Upper lobe of left lung (tissue), 4 donors: Measurements from ENCODE around the gene WNT2B.

Experiments
- EP300 ChIP-seq, 4 donors: sonication (generic); formaldehyde crosslinking; IDR thresholded peaks; one replicate each; pipeline ENCODE4 v1.5.1; 2017; ENCODE audit warnings: antibody characterized with exemption in 4 of 4, control low read depth in 2 of 4
- POLR2AphosphoS5 ChIP-seq, 2 donors: sonication (generic); formaldehyde crosslinking; IDR thresholded peaks; one replicate each; pipeline ENCODE4 v1.5.1; 2017; ENCODE audit warnings: antibody characterized with exemption in 2 of 2
- TF ChIP-seq, protein P1 (sequence below), 6 experiments: fragments of 450-650 bp in 4 of 6; fragments of 200-600 bp in 2 of 6; sonication (generic) in 2 of 6; IDR thresholded peaks; one replicate each; pipeline ENCODE4 v1.5.1; 2016 to 2019; ENCODE audit warnings: antibody characterized with exemption in 6 of 6

DNA sequence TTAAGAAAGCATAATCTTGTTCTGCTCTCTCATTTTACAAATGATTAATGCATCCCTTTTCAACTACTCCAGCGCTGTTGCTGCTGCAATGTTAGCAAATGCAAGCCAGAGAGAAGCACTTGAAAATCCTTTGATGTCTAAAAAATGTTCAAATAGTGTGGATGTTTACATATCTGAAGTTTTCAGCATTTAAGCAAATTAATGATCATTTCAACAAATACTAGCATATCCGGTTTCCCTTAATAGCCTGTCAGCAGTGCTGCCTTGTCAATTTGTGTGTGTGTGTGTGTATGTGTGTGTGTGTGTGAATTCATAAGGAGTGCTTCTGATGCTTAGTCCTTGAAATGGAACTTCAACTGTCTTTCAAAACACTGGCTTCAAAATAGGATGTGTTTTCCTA is 48.1 kb upstream of the WNT2B start:
- TF ChIP-seq, protein P1, sequence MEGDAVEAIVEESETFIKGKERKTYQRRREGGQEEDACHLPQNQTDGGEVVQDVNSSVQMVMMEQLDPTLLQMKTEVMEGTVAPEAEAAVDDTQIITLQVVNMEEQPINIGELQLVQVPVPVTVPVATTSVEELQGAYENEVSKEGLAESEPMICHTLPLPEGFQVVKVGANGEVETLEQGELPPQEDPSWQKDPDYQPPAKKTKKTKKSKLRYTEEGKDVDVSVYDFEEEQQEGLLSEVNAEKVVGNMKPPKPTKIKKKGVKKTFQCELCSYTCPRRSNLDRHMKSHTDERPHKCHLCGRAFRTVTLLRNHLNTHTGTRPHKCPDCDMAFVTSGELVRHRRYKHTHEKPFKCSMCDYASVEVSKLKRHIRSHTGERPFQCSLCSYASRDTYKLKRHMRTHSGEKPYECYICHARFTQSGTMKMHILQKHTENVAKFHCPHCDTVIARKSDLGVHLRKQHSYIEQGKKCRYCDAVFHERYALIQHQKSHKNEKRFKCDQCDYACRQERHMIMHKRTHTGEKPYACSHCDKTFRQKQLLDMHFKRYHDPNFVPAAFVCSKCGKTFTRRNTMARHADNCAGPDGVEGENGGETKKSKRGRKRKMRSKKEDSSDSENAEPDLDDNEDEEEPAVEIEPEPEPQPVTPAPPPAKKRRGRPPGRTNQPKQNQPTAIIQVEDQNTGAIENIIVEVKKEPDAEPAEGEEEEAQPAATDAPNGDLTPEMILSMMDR (IDR thresholded peaks at IDR 0.05), result no peak
- TF ChIP-seq EP300 (IDR thresholded peaks at IDR 0.05) (no peak), POLR2AphosphoS5 (IDR thresholded peaks at IDR 0.05) (no peak)
